Left ventricle myocardium inferior (tissue), 1 donor: ENCODE measurements around the gene GREM2. TPM values are rescaled to one million over a fixed set of nuclear protein-coding genes. Genes with fewer than 3 reads are reported as not detected.

Experiments used
- DNase-seq: peaks from one replicate; pipeline ENCODE4 v3.0.0-alpha.2; 2020
- H3K27ac ChIP-seq: fragments of 200-600 bp; replicated peaks from 2 replicates; pipeline ENCODE4 v1.8.0; 2021
- H3K27me3 ChIP-seq: fragments of 200-600 bp; 2 replicates; pipeline ENCODE4 v1.8.0; 2021; ENCODE audit warnings: low read depth
- H3K36me3 ChIP-seq: fragments of 200-600 bp; 2 replicates; pipeline ENCODE4 v1.8.0; 2021
- H3K4me1 ChIP-seq: fragments of 200-600 bp; 2 replicates; pipeline ENCODE4 v1.8.0; 2021
- H3K4me3 ChIP-seq: fragments of 200-600 bp; 2 replicates; pipeline ENCODE4 v1.8.0; 2021; ENCODE audit warnings: mild to moderate bottlenecking, moderate library complexity
- H3K9me3 ChIP-seq: fragments of 200-600 bp; replicated peaks from 2 replicates; pipeline ENCODE4 v1.8.0; 2021
- intact Hi-C: fragments of 100-400 bp; cut with micrococcal nuclease; formaldehyde crosslinking; loops from one replicate; pipeline ENCODE4 v1.11.0; 2022
- total RNA-seq: library from RNA; stranded (reverse); fragmentation: NEBNext Ultra II Directional; extraction: Animal tissue kit (Norgen Biotek cat#: 25700); gene quantifications from one replicate; pipeline ENCODE4 v1.2.1, GENCODE V29; 2021
- TF ChIP-seq, protein P1 (sequence below): fragments of 200-600 bp; IDR thresholded peaks from 2 replicates; pipeline ENCODE4 v1.8.0; 2021; ENCODE audit warnings: antibody characterized with exemption, mild to moderate bottlenecking, borderline replicate concordance
- donor health status: DM: no; HTN: yes; CAD: no; lungs with severe emphysema.

GREM2 gene
- total RNA-seq, 1 donor from 2014 or later: not detected

DNA sequence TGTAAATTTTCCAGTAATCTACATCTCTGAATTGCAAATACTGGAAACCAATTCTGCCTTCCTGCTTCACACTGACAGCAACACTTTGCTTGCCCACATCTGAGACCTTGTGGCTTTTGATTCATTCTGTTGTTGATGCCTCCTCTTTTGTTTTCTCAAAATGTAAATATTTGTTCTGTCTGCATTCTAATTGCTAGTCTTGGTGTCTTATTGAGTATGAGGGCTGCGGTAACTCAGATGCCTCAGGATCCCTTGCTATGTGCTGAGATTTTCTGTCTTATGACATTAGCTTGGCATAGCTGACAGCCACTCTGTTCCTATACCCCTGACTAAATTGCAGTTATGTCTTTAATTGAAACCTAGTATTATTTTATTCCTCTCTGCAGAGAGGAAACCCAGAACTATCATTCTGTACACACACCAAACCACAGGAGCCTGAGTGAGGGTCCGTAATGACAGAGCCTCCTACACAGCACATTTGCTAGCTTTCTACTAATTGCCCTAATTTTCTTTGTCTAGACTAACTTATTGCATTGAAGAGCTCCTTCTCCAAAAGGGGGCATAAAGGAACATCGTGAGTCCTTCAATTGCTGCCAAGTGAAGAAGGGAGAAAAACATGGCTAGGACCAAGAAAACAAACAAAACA lies 72.1 kb downstream of the GREM2 start:
- Histone ChIP-seq H3K9me3 (no peaks in the 10 kb centered on the region), H3K4me3 (no peak overlapping the region), H3K27ac (no peak overlapping the region), H3K27me3 (no peaks in the 10 kb centered on the region), H3K4me1 (no peaks in the 10 kb centered on the region), H3K36me3 (no peaks in the 10 kb centered on the region)
- DNase-seq: no peak
- TF ChIP-seq, protein P1, sequence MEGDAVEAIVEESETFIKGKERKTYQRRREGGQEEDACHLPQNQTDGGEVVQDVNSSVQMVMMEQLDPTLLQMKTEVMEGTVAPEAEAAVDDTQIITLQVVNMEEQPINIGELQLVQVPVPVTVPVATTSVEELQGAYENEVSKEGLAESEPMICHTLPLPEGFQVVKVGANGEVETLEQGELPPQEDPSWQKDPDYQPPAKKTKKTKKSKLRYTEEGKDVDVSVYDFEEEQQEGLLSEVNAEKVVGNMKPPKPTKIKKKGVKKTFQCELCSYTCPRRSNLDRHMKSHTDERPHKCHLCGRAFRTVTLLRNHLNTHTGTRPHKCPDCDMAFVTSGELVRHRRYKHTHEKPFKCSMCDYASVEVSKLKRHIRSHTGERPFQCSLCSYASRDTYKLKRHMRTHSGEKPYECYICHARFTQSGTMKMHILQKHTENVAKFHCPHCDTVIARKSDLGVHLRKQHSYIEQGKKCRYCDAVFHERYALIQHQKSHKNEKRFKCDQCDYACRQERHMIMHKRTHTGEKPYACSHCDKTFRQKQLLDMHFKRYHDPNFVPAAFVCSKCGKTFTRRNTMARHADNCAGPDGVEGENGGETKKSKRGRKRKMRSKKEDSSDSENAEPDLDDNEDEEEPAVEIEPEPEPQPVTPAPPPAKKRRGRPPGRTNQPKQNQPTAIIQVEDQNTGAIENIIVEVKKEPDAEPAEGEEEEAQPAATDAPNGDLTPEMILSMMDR: no peak
- intact Hi-C loops: no loop called here

DNA sequence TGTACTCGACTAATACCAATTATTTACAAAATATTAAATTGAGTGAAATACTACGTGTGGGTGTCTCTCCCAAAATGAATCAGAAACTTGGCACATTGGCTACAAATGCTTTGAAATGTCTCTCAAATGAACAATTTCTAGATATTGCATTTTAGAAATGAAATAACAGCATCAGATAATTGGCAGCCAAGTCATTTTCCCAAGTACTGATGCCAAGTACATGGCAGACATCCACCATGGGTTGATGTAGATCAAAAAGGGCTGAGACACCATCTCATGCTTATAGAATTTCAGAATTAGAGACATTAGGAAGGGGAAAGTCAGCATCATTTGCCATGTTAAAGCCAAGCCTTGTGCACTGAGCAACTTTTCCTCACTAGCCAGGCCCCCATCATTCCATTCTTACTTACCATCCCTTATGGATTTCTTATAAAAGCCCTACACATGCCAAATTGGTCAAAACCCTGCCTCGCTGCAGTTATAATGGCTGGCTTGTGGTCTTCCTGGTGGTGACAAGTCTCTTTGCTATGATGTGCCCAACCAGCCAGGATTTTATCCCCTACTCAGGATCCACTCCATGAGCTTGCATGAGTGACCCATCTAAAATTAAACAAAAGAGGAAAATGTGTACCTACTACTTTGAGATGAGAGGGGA lies 73.1 kb downstream of the GREM2 start:
- DNase-seq: no peak

DNA sequence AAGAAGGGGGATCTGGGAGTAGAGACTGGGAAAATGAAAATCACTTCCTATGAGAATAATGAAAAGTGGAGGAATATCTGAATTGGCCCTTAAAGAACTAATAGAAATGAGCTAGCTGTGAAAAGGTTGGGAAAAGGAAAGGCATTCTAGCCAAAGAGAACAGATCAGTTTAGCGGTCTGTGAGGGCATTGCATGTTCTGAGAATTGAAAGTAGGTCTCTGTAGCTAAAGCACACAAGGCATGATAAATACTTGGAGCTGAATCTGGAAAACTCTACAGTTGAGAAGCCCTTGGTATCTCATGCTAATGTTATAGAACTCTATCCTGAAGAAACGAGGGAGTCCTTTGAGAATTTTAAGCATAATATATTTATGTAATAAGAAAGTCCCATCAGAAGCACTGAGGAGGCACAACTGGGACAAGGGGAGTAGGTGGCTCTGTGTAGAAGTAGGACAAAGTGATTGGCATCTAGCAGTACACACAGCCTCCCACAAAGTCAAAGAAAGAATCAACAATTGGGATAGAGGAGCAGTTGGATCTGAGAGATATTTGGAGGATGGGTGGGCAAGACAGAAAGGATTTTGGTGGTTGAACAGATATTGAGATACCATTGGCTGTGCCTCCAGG lies 78.7 kb downstream of the GREM2 start:
- Histone ChIP-seq H3K27ac (no peak overlapping the region), H3K4me1 (no peaks in the 10 kb centered on the region), H3K36me3 (no peaks in the 10 kb centered on the region), H3K9me3 (no peaks in the 10 kb centered on the region), H3K27me3 (no peaks in the 10 kb centered on the region), H3K4me3 (no peak overlapping the region)
- DNase-seq: no peak
- TF ChIP-seq, protein P1: no peak
- intact Hi-C loops: no loop called here

More for the DNA sequence above, 73.1 kb downstream of the GREM2 start:
- intact Hi-C loops: no loop called here
- no peak overlapping the region for H3K27ac ChIP-seq
- no peaks in the 10 kb centered on the region for H3K4me1 ChIP-seq
- TF ChIP-seq, protein P1: no peak
- H3K27me3 ChIP-seq: no peaks in the 10 kb centered on the region
- H3K9me3 ChIP-seq: no peaks in the 10 kb centered on the region
- no peaks in the 10 kb centered on the region for H3K36me3 ChIP-seq
- no peak overlapping the region for H3K4me3 ChIP-seq

DNA sequence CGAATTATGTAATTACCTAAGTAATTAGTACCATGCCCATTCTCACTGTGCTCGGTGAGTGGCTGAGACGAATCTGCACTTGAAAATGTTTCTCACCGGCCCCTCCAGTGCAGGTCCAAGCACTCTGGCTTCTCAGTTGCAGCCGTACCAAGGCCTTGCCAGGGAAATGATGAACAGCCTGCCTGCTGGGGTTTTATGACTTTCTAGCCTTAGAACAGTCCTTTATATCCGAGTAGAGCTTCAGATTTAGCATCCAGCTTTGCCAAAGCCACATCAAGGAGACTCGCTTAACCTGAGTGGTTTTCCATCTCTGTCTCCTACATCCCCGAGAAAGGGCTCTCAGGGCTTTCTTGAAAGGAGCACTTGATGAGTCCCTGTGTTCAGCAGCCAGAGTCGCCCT lies 83.4 kb downstream of the GREM2 start:
- H3K4me1 ChIP-seq: peaks cover 8% of the 10 kb centered on the region
- no peaks in the 10 kb centered on the region for H3K9me3 ChIP-seq
- no peak overlapping the region for H3K4me3 ChIP-seq
- no peaks in the 10 kb centered on the region for H3K27me3 ChIP-seq
- no peak for DNase-seq
- intact Hi-C loops: no loop called here
- no peak overlapping the region for H3K27ac ChIP-seq
- H3K36me3 ChIP-seq: no peaks in the 10 kb centered on the region
- TF ChIP-seq, protein P1: no peak

DNA sequence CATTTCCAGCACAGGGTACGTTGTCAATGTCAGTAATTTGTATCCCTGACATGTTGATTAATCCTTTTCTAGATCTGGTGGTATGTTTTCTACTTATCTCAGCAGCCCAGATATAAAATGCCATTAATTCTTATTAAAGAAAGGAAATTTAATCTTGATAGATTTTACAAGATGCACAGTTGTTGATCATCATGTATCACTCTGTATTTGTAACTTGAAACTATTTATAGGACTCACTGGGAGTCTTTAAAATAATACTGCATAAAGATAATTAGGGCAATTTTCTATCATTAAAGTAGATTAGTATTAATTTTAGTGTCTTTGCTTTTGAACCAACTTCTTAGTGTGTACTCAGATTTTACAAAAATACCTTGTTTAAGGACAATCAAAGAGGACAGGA lies 84.9 kb downstream of the GREM2 start:
- Histone ChIP-seq H3K9me3 (no peaks in the 10 kb centered on the region), H3K36me3 (no peaks in the 10 kb centered on the region), H3K4me1 (peaks cover 8% of the 10 kb centered on the region), H3K27me3 (no peaks in the 10 kb centered on the region), H3K4me3 (no peak overlapping the region), H3K27ac (no peak overlapping the region)
- TF ChIP-seq, protein P1: no peak
- no peak for DNase-seq
- intact Hi-C loops: no loop called here
